ENCODE results near the gene NIN.
"Not testable (repeated sequence)": the region's sequence is repeated elsewhere in the genome, so short reads cannot be mapped to it uniquely, and the experiment has no call there.

Gene NIN

GRCh38 chr14:50733494-50733893, 97.5 kb downstream of the NIN start:
- no peak for DNase-seq (ENCODE audit: low read depth, low spot score)
- H3K27ac ChIP-seq: no peak overlapping the region

DNA sequence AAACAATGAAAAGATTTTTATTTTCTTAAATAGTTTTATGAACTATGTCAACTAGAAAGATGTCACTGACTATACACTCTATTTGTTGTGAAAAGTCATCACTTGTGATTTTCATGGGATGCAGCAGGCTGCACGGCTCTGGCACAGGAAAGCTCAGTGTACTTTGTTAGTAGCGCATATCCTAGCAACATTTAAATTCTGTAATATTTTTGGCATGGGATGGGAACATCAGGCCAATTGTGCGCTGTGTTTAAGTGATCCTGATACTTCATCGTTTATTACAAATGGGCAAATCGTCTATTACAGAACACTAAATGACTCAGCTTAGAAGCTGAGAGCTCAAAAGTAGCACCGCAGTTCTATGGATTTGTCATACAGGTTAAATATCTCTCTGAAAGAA, 102.1 kb downstream of the NIN start:
- DNase-seq (ENCODE audit: low read depth, low spot score): no peak
- no peak overlapping the region for H3K27ac ChIP-seq

DNA sequence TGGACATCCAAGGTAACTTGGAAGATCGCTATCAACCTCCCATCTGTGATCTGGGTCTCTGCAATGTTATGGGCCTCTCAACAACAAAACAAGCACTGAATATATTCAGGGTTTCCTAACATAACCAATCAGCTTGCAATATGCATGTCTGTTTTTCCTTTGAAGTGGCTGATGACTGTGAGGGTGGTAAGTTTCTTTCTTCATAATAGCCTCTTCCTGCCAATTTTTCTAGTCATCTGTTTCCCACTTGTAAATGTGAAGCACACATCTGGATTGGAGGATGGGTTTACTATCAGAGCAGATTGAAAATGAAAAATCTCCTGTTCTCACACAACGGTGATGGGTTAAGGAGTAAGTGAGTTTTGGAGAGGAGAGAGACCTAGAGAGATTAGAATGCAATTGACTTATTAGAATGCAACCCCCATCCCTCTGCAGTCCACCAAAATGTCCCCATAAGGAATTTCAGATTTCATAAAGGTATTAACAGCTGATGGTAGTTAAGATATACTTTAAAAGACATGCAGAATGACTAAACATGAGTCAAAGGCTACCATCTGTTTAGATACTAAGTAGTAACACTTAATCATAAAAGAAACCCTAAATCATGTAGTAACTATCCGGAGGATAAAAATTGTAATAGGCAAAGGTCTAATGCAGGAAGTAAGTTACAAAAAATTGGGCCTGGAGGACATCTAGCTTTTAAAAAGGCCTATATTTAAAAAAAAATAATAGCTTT, 104.4 kb downstream of the NIN start:
- peak overlapping the region; percentile 38 for H3K27ac ChIP-seq
- peak; percentile 43 for DNase-seq (ENCODE audit: low read depth, low spot score)

DNA sequence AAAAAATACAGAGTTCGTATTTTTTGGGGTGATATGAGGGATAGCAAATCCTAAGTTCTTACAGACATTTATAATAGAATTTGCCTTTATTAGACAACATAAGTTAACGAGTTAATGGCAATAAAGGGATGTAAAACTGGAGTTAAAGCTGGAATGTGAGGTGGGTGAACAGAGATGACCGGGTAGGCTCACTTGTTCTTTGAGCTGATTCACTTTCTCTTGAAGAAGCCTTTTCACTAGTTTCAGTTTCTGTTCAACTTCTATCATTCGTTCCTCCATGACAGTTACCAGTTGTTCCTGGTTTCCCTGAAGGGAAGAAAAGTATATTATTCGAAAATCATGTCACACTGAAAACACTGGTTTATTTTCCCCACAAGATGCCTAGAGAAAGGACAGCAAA, 105.2 kb downstream of the NIN start:
- no peak overlapping the region for H3K27ac ChIP-seq
- no peak for DNase-seq (ENCODE audit: low read depth, low spot score)

DNA sequence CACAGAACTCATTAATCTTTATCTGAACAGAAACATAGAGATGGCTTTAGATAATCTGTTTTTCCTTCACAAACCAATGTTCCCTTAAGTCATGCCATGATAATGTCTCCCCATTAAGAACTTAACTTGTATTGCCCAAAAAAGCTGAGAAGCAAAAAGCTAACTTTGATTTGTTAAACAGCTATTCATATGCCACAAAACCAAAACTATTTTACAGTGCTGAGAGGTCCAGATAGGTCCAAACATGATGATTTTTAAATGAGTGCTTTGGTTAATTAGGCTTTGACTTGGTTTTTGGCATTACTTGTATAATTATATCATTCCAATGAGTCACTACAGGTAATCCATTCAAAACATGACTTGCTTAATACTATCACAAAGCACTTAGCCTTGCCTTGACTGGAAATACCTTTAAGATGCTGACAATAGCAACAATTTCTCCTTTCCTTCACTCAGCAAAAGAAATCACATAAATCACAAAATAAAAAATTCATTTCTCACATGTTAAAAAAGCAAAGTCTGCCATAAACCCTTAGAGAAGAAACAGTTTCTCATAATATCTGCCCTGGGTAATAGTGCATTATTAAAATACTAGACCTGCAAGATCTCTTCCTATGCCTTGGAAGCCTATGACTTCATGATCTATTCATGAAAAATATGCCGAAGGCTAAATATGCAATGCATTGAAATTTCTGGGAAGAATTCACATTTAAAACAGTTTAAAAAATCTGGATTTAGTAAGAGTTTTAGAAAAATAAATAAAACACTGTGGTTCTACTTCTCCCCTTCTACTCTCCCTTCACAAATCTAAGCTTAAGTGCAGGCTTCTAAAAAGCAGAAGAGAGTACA, 110.8 kb downstream of the NIN start:
- no peak for DNase-seq (ENCODE audit: low read depth, low spot score)
- peak overlapping the region; percentile 0 for H3K27ac ChIP-seq

- no peak overlapping the region for H3K27ac ChIP-seq
- no peak for DNase-seq (ENCODE audit: low read depth, low spot score)
Observed at GRCh38 chr14:50718949-50719348, 112.0 kb downstream of the NIN start.

DNA sequence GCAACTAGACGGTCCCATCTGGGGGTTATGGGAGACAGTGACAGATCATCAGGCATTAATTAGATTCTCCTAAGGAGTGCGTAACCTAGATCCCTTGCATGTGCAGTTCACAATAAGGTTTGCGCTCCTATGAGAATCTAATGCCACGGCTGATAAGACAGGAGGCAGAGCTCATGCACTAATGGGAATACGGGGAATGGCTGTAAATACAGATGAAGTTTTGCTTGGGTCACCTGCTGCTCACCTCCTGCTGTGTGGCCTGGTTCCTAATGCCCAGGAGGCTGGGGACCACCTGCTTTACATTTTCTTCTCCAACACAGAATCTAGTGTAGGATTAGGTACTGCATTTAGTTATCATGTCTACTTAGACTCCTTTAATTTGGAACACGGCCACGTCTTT, 113.2 kb downstream of the NIN start:
- no peak for DNase-seq (ENCODE audit: low read depth, low spot score)
- H3K27ac ChIP-seq: no peak overlapping the region

DNA sequence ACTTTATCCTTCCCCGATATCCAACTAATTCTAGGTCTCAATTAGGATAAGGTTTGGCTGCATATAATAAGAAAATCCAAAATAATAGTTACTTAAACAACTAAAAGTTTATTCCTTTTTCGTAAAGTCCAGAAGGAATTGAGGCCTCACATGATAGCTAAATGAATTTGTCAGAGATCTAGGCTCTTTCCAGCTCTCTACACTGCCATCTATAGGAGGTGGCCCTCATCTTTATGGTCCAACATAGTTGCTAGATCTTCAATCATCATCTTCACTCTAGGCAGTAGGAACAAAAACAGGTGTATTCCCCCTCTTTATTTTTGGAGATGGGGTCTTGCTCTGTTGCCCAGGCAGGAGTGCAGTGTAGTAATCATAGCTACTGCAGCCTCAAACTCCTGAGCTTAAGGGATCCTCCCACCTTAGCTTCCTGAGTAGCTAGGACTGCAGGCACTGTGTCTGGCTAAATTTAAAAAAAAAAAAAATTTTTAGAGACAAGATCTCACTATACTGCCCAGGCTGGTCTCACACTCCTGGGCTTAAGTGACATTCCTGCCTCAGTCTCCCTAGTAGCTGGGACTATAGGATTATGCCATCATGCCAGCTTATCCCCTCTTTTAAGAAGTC, 116.4 kb downstream of the NIN start:
- no peak for DNase-seq (ENCODE audit: low read depth, low spot score)

GRCh38 chr14:50711043-50711442, 119.9 kb downstream of the NIN start:
- DNase-seq (ENCODE audit: low read depth, low spot score): no peak
- H3K27ac ChIP-seq: no peak overlapping the region

More for the DNA sequence above, 116.4 kb downstream of the NIN start:
- no peak overlapping the region for H3K27ac ChIP-seq

DNA sequence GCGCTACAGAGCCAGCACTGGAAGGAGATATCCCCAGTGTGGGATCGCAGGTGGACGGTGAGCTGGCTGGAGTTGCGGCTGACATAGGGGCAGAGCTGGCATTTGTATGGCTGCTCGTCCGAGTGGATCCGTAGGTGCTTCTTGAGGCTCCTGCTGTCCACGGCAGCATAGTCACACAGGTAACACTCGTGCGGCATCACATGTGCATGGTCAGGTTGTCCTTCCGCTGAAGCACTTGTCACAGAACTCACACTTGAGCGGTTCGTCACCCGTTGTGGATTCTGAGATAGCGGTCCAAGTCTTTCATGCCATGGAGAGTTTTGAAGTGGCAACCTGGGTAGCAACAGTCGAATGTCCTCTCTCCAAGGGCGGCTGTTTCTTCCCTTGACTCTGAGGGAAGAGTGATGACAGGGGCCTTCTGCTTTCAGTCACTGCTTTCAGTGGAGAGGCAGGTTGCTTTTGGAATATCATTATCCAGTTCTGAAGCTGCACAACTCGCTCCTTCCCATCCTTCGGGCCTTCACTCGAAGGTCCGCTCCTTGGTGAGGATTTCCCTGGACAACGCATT, 125.9 kb downstream of the NIN start:
- H3K27ac ChIP-seq: no peak overlapping the region
- no peak for DNase-seq (ENCODE audit: low read depth, low spot score)

- no peak for DNase-seq (ENCODE audit: low read depth, low spot score)
- no peak overlapping the region for H3K27ac ChIP-seq
Observed at GRCh38 chr14:50704454-50705010, 126.4 kb downstream of the NIN start.

DNA sequence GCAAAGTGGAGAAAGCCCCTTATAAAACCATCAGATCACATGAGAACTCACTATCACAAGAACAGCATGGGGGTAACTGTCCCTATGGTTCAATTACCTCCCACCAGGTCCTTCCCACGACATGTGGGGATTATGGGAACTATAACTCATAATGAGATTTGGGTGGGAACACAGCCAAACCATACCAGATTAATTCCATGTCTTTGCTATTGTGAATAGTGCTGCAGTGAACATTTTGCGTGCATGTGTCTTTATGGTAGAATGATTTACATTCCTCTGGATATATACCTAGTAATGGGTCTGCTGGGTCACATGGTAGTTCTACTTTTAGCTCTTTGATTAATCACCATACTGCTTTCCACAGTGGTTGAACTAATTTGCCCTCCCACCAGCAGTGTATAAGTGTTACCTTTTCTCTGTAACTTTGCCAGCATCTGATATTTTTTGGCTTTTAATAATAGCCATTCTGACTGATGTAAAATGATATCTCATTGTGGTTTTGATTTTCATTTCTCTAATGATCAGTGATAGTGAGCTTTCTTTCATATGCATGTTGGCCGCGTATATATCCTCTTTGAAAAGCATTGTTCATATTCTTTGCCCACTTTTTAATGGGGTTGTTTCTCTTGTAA, 133.2 kb downstream of the NIN start:
- H3K27ac ChIP-seq: no peak overlapping the region
- DNase-seq (ENCODE audit: low read depth, low spot score): no peak

GRCh38 chr14:50694260-50694659, 136.7 kb downstream of the NIN start:
- not testable (repeated sequence) for DNase-seq (ENCODE audit: low read depth, low spot score); H3K27ac ChIP-seq

GRCh38 chr14:50688875-50689274, 142.1 kb downstream of the NIN start:
- DNase-seq (ENCODE audit: low read depth, low spot score): no peak

GRCh38 chr14:50679674-50680073, 151.3 kb downstream of the NIN start:
- H3K27ac ChIP-seq: no peak overlapping the region
- no peak for DNase-seq (ENCODE audit: low read depth, low spot score)

More at GRCh38 chr14:50688875-50689274, 142.1 kb downstream of the NIN start:
- H3K27ac ChIP-seq: no peak overlapping the region

GRCh38 chr14:50678163-50678562, 152.8 kb downstream of the NIN start:
- peak overlapping the region; percentile 86 for H3K27ac ChIP-seq
- no peak for DNase-seq (ENCODE audit: low read depth, low spot score)

GRCh38 chr14:50677527-50678063, 153.4 kb downstream of the NIN start:
- peak; percentile 53 for DNase-seq (ENCODE audit: low read depth, low spot score)
- H3K27ac ChIP-seq: peak overlapping the region; percentile 86

DNA sequence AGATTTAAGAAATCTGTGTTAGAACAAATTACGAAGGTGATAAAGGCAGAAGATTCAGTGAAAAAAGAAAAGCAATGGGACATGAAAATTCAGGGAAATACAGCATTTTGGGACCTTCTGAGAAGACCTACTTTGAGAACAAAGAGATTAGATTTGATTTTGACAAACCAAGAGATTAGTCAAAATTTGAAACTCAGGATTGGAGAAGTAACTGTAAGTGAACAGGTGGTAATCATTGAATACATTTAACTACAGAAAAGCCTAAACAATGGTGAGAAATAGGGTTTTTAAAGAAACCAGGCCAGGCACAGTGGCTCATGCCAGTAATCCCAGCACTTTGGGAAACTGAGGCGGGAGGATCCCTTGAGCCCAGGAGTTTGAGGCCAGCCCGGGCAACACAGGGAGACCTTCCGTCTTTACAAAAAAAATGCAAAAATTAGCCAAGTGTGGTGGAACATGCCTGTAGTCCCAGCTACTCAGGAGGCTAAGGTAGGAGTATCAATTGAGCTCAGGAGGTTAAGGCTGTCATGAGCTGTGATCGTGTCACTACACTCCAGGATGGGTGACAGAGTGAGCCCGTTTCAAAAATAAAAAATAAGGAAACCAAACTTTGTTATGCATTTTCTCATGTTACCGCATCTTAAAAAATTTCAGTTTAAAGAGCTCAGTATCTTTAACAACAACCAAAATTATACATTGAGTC, 154.0 kb downstream of the NIN start:
- DNase-seq (ENCODE audit: low read depth, low spot score): no peak
- peak overlapping the region; percentile 86 for H3K27ac ChIP-seq

DNA sequence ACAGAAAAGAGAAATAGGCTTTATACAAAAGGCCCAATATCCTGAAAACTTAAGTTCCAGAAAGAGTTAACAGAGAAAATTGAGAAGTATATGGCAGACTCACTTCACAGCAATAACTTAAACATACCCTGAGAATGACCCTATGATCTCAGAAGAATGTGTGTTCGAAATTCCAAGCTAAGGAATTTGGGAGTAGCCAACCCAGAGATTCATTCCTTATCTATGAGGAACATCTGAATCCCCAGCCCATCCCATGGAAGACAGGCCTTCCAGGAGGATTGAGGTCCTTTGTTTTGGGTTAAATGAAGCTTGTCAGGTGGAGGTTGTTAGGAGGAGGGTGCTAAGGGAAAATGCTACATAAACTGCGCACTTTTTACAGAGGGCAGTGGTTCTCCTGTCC, 155.4 kb downstream of the NIN start:
- DNase-seq (ENCODE audit: low read depth, low spot score): no peak
- H3K27ac ChIP-seq: peak overlapping the region; percentile 86

Measured in epithelial cell of prostate (primary cell).